OCI-LY7 (cell line): ENCODE data around the gene THRB. TPM values are rescaled to one million over a fixed set of nuclear protein-coding genes. Genes with fewer than 3 reads are reported as not detected.

Experiments
- BruUV-seq: library from RNA; stranded (reverse); fragments of 400-500 nt; replicated peaks from 2 replicates; lab custom pipeline; 2021; lab: Mats Ljungman, UMichigan
- CTCF ChIA-PET: fragments of 300-600 bp; sonication (Branson Sonifier 250); formaldehyde crosslinking; loops from one replicate; lab custom pipeline; 2022; ENCODE audit warnings: antibody characterized with exemption; ENCODE audit not compliant: unreplicated experiment; lab: Charles Lee
- POLR2A ChIA-PET: fragments of 300-600 bp; sonication (Branson Sonifier 250); formaldehyde crosslinking; loops from one replicate; lab custom pipeline; 2022; ENCODE audit warnings: antibody characterized with exemption; lab: Charles Lee
- DNase-seq: peaks from one replicate; pipeline ENCODE4 v3.0.0-alpha.2; 2015; ENCODE audit warnings: low spot score
- H2AFZ ChIP-seq: fragments of 200-600 bp; sonication (generic), shearing (Covaris generic); 2 replicates; pipeline ENCODE4 v1.6.1; 2014; ENCODE audit warnings: mild to moderate bottlenecking, antibody characterized with exemption, low read length, moderate library complexity
- H3K27ac ChIP-seq: fragments of 200-600 bp; sonication (generic); 2 replicates; pipeline ENCODE4 v1.5.1; 2014; ENCODE audit warnings: mixed run types, low read depth, mild to moderate bottlenecking, moderate library complexity, low read length, inconsistent platforms; ENCODE audit not compliant: poor library complexity, severe bottlenecking
- H3K36me3 ChIP-seq: fragments of 200-600 bp; sonication (generic); 2 replicates; pipeline ENCODE4 v1.6.1; 2014; ENCODE audit warnings: mild to moderate bottlenecking, antibody characterized with exemption, low read length, moderate library complexity, mixed read lengths; ENCODE audit not compliant: insufficient read depth
- H3K4me1 ChIP-seq: fragments of 200-600 bp; sonication (generic); 2 replicates; pipeline ENCODE4 v1.5.1; 2014; ENCODE audit warnings: mild to moderate bottlenecking, low read length; ENCODE audit not compliant: insufficient read depth, poor library complexity, severe bottlenecking
- H3K4me2 ChIP-seq: fragments of 200-600 bp; sonication (generic); 2 replicates; pipeline ENCODE4 v1.6.1; 2014; ENCODE audit warnings: mild to moderate bottlenecking, low read length
- H3K4me3 ChIP-seq: fragments of 200-600 bp; sonication (generic); 2 replicates; pipeline ENCODE4 v1.5.1; 2014; ENCODE audit warnings: mild to moderate bottlenecking, low read depth, low read length; ENCODE audit not compliant: poor library complexity, severe bottlenecking
- H3K79me2 ChIP-seq: fragments of 200-600 bp; sonication (generic); 2 replicates; pipeline ENCODE4 v1.6.1; 2016; ENCODE audit warnings: low read depth, mild to moderate bottlenecking, low read length, moderate library complexity, mixed read lengths; ENCODE audit not compliant: insufficient read depth
- H3K9me2 ChIP-seq: fragments of 200-600 bp; sonication (generic); 2 replicates; pipeline ENCODE4 v1.6.1; 2016; ENCODE audit warnings: mild to moderate bottlenecking, low read length, mixed read lengths; ENCODE audit not compliant: insufficient read depth
- H3K9me3 ChIP-seq: fragments of 200-600 bp; sonication (generic); 2 replicates; pipeline ENCODE4 v1.6.1; 2014; ENCODE audit warnings: mild to moderate bottlenecking, mixed run types, low read length, mixed read lengths
- H4K20me1 ChIP-seq: fragments of 200-600 bp; sonication (generic); 2 replicates; pipeline ENCODE4 v1.6.1; 2014; ENCODE audit warnings: mild to moderate bottlenecking, antibody characterized with exemption, low read length, moderate library complexity, mixed read lengths; ENCODE audit not compliant: insufficient read depth
- EZH2phosphoT487 ChIP-seq: fragments of 200-600 bp; sonication (generic); IDR thresholded peaks from 2 replicates; pipeline ENCODE4 v1.6.1; 2018; ENCODE audit warnings: low read depth, borderline replicate concordance, mild to moderate bottlenecking, mixed run types, antibody characterized with exemption, low read length, moderate library complexity, mixed read lengths
- intact Hi-C: fragments of 100-400 bp; cut with micrococcal nuclease; formaldehyde crosslinking; loops from one replicate; pipeline ENCODE4 v1.10.0; 2022; ENCODE audit not compliant: unreplicated experiment
- total RNA-seq, 2 experiments: library from RNA; depleted of rRNA in 1 of 2; stranded (reverse); fragments of >200 nt in 1 of 2; shearing (Covaris generic) in 1 of 2; gene quantifications; 2 replicates each; pipeline ENCODE4 v1.2.3, GENCODE V29; 2014 to 2022
- TF ChIP-seq, protein P1 (sequence below): fragments of 200-600 bp; sonication (generic); conservative IDR thresholded peaks from 2 replicates; pipeline ENCODE4 v1.5.1; 2014; ENCODE audit warnings: mild to moderate bottlenecking, antibody characterized with exemption, low read length, moderate library complexity, mixed read lengths

Gene THRB
- total RNA-seq, 2 experiments from 2014 or later, result not detected

GRCh38 chr3:24226397-24226796 lies 268.3 kb downstream of the THRB start:
- intact Hi-C loops, result no loop called here
- no peaks in the 10 kb centered on the region for H3K9me3 ChIP-seq
- ChIA-PET CTCF (no interaction called here), POLR2A (interaction anchor here (0.6 to 1.9 kb wide), 3 partner anchors 60 to 427 kb away, joined by 3 to 5 read pairs (median 3); no protein-coding TSS in a partner anchor)
- no peak overlapping the region for H3K27ac ChIP-seq
- H2AFZ ChIP-seq, result no peak overlapping the region
- no peaks in the 10 kb centered on the region for H3K36me3 ChIP-seq
- no peaks in the 10 kb centered on the region for H3K4me1 ChIP-seq
- no peak for DNase-seq
- no peak overlapping the region for H3K4me2 ChIP-seq
- H3K9me2 ChIP-seq, result no peaks in the 10 kb centered on the region
- no TSS peak for BruUV-seq
- H4K20me1 ChIP-seq, result no peaks in the 10 kb centered on the region
- H3K79me2 ChIP-seq, result no peaks in the 10 kb centered on the region
- no peak overlapping the region for H3K4me3 ChIP-seq
- TF ChIP-seq EZH2phosphoT487, result no peak
- TF ChIP-seq, protein P1, sequence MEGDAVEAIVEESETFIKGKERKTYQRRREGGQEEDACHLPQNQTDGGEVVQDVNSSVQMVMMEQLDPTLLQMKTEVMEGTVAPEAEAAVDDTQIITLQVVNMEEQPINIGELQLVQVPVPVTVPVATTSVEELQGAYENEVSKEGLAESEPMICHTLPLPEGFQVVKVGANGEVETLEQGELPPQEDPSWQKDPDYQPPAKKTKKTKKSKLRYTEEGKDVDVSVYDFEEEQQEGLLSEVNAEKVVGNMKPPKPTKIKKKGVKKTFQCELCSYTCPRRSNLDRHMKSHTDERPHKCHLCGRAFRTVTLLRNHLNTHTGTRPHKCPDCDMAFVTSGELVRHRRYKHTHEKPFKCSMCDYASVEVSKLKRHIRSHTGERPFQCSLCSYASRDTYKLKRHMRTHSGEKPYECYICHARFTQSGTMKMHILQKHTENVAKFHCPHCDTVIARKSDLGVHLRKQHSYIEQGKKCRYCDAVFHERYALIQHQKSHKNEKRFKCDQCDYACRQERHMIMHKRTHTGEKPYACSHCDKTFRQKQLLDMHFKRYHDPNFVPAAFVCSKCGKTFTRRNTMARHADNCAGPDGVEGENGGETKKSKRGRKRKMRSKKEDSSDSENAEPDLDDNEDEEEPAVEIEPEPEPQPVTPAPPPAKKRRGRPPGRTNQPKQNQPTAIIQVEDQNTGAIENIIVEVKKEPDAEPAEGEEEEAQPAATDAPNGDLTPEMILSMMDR, result no peak

DNA sequence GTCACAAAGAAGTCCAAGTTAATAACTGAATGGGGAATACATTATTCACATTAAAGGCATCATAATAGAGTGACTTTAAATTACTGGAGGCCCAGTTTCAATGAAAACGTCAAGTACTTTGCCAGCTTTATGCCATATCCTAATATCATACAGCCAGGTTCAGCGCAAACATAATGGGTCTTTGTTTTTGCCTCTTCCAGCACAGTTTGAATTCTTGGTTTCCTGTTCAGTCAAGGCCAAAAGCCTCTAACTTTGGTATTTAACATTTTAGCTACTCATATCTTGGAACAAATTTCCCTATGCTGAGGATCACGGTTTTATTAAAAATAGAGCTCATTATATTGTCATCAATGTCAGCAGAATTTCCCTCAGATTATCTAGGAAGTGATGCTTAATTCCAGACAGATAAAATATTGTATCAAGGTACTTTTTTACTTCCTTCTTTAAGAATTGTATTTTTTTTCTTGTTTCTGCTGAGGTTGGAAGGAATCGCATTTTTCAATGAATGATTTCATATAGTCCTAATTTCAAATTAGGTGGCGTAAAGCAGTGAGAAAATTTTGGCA lies 269.2 kb downstream of the THRB start:
- POLR2A ChIA-PET, result interaction anchor here (0.6 to 1.9 kb wide), 6 partner anchors 9 to 428 kb away, joined by 3 to 5 read pairs (median 3); no protein-coding TSS in a partner anchor
- no peaks in the 10 kb centered on the region for H3K36me3 ChIP-seq
- H3K27ac ChIP-seq, result no peak overlapping the region
- no TSS peak for BruUV-seq
- no peak overlapping the region for H3K4me3 ChIP-seq
- no peaks in the 10 kb centered on the region for H4K20me1 ChIP-seq
- no peak for TF ChIP-seq EZH2phosphoT487
- TF ChIP-seq, protein P1, result no peak
- intact Hi-C loops, result no loop called here
- DNase-seq, result no peak
- H3K4me1 ChIP-seq, result no peaks in the 10 kb centered on the region
- no peaks in the 10 kb centered on the region for H3K9me3 ChIP-seq
- H3K4me2 ChIP-seq, result no peak overlapping the region
- no peaks in the 10 kb centered on the region for H3K79me2 ChIP-seq
- no peak overlapping the region for H2AFZ ChIP-seq
- no peaks in the 10 kb centered on the region for H3K9me2 ChIP-seq
- CTCF ChIA-PET, result no interaction called here

GRCh38 chr3:24224666-24225384 lies 269.8 kb downstream of the THRB start:
- BruUV-seq, result no TSS peak
- intact Hi-C loops, result no loop called here
- no peak overlapping the region for H2AFZ ChIP-seq
- H4K20me1 ChIP-seq, result no peaks in the 10 kb centered on the region
- H3K79me2 ChIP-seq, result no peaks in the 10 kb centered on the region
- no peak overlapping the region for H3K4me3 ChIP-seq
- no peak overlapping the region for H3K4me2 ChIP-seq
- no peaks in the 10 kb centered on the region for H3K4me1 ChIP-seq
- no peaks in the 10 kb centered on the region for H3K9me3 ChIP-seq
- no peak overlapping the region for H3K27ac ChIP-seq
- H3K36me3 ChIP-seq, result no peaks in the 10 kb centered on the region
- ChIA-PET POLR2A (interaction anchor here (0.9 to 1.9 kb wide), 5 partner anchors 10 to 92 kb away, joined by 3 to 5 read pairs (median 3); no protein-coding TSS in a partner anchor), CTCF (no interaction called here)
- DNase-seq, result no peak
- TF ChIP-seq, protein P1, result no peak
- TF ChIP-seq EZH2phosphoT487, result no peak
- H3K9me2 ChIP-seq, result no peaks in the 10 kb centered on the region
